ENCODE measurements around the gene EPHB1.

Gene EPHB1

DNA sequence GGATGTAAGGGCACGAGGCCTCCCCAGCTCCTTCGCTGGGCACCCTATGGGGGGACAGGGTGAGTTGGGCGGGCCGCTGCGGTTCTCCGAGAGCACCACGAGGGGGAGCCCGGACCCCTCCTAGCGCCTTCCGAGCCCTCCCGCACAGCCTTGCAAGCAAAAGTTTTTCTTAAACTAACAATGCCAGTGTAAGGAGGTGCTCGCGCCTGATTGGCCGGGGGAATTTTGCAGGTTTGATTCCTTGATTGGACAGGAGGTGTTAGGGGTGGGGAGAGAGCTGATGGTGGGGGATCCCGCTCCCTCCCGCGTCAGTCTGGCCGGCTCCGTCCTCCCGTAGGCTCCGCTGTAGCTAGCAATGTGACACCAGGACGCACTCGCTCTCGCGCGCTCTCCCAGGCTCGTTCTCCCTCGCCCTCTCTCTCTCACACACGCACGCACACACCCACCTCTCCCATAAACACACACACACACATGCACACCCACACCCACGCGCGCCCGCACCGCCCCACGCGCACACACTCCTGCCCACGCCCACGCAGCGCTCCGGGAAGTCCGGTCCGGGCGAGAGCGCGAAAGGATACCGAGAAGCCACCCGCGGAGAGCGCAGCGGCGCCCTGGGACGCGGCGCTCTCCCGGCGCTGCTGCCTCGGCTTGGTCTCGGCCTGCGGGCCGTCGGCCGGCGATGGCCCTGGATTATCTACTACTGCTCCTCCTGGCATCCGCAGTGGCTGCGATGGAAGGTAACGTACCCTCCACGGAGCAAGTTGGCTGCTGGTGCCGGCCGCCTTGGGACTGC is at the start of gene EPHB1:
TSS of gene EPHB1 (plus strand) at position 311 of the 796 bp plus-strand sequence.
- DNase-seq = peak; percentile 69

GRCh38 chr3:134748698-134749097 is 46.4 kb upstream of the EPHB1 start:
- DNase-seq = no peak

DNA sequence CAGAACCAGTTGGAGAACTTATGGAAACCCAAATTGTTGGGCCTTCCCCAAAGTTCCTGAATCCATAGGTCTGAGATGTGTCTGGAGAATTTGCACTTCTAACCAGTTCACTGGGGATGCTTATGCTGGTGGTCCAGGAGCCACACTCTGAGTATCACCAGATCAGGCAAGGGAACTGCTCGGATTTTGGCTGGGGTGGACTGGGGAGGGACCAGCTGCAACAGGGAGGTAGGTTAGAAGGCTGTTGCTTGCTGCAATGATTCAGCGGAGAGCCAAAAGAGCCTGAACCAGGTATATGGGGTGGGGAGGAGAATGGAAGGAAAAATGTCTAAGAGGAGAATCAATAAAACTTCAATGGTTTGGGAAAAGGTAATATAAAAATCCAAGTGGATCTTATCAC is 45.9 kb upstream of the EPHB1 start:
- DNase-seq = no peak

- no peak for DNase-seq
Measured at GRCh38 chr3:134749802-134750553, 45.1 kb upstream of the EPHB1 start.

- DNase-seq = no peak
Measured at GRCh38 chr3:134751831-134752230, 43.2 kb upstream of the EPHB1 start.

- no peak for DNase-seq
Measured at GRCh38 chr3:134752761-134753461, 42.1 kb upstream of the EPHB1 start.

DNA sequence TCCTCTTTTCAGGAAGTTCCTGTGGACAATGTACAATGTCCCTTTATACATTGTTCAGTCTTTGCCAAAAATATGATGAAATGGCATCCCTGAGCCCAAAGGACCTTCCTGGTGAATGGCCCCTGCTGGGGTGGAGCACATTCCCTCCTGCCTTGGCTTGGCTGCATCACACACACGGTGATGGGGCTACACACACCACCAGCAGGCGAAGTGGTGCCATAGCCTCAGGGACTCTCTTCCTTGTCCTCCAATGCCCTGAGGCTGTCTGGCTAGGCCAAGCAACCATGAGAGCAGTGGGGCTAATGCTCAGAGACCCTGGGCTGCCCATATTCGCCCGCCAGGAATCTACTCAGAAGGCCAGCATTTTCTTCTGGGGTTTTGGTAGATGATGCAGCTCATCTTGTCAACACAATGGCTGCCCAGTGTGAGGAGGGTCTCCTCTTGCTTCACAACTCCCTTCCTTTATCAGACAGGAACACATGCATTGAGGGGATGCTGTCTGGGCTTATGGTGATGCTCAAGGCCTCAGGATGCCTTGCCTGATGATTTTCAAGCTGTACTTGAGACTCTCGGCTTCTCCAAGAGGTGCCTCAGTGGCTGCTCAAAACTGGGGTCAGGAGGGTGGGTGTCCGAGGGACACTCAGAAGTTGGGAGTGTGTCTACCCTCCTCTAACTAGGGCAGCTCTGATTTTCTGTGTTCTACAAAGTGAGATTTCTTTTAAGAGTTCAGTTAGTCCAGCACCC is 40.9 kb upstream of the EPHB1 start:
- DNase-seq = no peak

GRCh38 chr3:134754768-134755559 is 40.1 kb upstream of the EPHB1 start:
- DNase-seq = no peak

DNA sequence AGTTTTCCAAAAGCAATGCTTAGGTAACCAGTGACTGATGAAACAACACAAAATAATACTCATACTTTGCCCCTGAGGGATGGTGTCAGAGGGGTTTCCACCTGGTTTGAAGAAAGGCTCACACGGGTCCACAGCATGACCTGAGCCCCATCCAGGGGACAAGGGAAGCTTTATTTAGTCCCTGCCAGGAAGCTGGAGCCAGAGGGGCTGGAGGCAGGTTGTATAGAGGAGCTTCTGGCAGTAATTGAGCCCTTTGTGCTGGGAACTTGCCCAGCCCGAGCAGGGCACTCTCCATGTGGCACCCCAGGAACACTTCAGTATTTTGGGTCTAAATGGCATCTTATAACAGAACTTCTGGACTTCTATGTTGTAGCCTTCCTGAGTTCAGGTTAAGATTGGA is 39.2 kb upstream of the EPHB1 start:
- DNase-seq = no peak

GRCh38 chr3:134757549-134758069 is 37.5 kb upstream of the EPHB1 start:
- no peak for DNase-seq

GRCh38 chr3:134761213-134761612 is 33.8 kb upstream of the EPHB1 start:
- no peak for DNase-seq

DNA sequence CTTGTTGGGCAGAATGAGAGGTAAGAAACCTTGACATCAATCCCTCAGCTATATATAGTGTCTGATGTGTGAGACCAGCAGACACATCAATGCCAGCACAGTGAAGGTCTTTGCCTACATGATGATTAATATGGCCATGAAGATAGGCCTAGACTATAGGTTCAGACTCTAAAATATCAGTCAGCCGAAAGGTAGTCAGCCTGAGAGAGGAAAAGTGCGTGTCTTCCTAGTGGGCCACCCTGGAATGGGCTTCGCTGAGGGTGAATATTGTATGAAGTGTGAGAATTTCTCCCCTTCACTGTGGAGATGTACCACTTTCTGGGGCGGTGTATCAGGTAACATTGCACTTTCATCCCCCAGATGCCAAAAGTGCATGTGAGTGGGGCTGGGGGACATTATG is 33.0 kb upstream of the EPHB1 start:
- DNase-seq = no peak

DNA sequence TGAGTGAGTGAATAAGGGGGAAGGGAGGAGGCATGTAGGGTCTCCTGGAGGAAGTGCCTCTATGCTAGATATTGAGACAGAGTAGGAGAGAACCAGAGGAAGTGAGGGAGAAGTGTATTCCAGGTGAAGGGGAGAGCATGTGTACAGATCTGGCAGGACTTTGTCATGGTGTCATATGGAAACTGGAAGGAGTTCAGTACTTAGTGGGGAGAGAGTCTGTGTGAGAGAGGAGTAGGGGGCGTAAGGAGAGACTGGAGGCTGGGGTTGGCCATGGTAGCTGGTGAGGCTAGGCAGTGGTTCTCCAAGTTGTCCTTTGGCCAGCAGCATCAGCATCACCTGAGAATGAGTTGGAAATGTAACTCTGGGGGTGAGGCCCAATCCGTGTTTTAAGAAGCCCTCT is 29.6 kb upstream of the EPHB1 start:
- DNase-seq = no peak

DNA sequence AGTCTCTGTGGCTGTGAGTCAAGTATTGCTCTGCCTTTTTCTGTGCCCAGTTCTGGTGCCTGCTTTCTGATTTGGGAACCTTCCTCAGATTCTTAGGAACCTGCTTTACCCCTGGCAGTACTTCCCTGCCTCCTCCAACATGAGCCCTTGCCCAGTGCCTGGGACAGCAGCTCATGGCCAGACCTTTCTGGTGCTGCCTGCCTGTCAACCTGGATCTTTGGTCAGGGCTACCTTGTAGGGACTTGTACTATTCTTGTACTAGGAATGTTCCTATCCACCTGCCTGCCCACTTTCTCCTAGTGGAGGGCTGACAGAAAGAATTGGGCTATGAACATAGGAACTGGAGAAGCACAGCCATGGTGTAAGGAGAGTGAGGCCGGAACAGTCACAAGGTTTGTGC is 28.8 kb upstream of the EPHB1 start:
- DNase-seq = no peak

DNA sequence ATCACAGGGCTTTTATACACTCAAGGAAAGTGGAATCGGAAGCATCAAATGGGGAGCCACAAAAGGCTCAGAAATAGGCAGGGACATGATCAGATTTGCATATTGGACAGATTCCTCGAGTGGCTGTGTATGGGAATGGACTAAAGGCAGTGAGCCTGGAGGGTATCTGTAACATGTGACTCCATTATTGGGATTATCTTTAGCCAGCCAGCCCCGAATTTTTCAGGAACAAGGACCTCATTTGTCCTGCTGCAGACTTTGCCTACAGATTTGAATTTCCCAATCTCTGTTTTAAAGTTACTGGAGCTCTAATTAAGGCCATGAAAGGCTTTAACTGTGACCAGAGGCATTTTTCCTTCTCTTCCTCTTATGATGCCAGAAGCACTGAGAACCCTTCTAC is 26.9 kb upstream of the EPHB1 start:
- DNase-seq = no peak

DNA sequence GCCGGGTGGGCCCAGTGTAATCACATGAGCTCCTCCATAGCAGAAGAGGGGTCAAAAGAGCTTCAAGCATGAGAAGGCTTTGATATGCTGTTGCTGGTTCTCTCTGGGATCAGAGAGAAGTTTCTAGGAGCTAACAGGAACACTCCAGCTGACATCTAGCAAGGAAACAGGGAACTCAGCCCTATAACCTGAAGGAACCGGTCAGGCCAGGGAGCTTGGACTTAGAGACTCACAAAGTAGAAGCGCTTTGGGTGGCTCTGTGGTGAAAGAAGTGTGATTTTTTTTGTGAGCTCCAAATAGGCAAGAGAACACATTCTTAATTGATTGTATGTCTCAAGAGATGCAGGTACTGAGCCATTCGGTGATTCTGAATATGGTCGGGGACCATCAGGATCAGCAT is 26.2 kb upstream of the EPHB1 start:
- DNase-seq = no peak

GRCh38 chr3:134769287-134769868 is 25.7 kb upstream of the EPHB1 start:
- no peak for DNase-seq

DNA sequence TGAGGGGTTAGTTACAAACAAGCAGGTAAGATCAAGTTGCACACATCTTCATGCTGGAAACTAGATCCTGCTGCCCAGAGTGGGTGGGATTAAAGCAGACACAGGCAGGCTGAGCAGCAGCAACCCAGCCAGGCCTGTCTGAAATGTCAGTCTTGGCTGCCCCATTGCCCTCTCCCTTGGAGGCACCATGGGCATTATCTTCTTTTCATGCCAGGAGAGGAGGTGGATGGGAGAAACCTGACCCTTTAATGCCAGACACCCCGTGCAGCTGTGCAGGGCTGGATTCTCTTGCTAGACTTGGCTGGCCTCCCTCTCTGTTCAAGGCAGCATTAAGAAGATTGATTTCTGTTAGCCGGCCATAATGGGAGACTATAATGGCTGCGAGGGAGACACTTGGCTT is 23.0 kb upstream of the EPHB1 start:
- DNase-seq = no peak

DNA sequence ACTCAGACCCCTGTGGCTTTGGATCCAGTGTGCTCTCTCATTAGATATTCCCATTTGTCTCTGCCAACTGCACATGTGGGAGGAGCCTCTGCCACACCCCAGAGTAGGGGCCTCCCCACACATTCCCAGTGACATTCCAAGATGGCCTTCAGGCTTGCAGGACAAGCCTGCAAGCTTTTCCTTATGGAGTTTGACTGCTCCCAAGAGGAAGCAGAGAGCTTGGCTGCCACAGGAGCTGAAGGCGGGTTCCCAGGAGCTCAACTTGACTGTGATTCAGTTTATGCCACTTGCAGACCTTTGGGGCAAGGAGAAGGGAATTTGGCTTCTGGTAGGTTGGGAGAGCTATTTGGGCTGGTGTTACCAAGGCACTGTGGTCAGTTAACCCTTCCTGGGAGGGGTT is 22.5 kb upstream of the EPHB1 start:
- DNase-seq = no peak

- no peak for DNase-seq
Measured at GRCh38 chr3:134775831-134776230, 19.2 kb upstream of the EPHB1 start.

- DNase-seq = no peak
Measured at GRCh38 chr3:134776518-134776917, 18.5 kb upstream of the EPHB1 start.

DNA sequence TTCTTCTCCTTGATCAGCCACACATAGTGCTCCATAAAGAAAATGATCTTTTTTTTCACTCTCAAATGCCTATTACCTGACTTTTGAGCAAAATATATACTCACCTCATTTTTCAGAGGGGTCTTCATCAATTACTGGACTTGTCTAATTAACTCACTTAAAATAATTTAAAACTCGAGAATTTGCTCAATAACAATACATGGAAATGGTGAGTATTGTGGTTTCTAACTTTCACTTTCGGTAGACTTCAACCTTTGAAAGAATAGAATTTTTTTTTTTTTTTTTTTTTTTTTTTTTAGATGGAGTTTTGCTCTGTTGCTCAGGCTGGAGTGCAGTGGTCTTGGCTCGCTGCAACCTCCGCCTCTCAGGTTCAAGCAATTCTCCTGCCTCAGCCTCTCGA is 17.7 kb upstream of the EPHB1 start:
- DNase-seq = no peak
